GM12878 (cell line): ENCODE data around the gene MYO7A. TPM values are rescaled to one million over a fixed set of nuclear protein-coding genes. Genes with fewer than 3 reads are reported as not detected.
A peak's percentile ranks its signal among the peaks of the same experiment; 100 is the strongest.

Source experiments
- ATAC-seq: fragments of 200-7000 bp; cut with Tn5 transposase; 3 replicates; pipeline ENCODE4 v1.9.1; 2020; ENCODE audit warnings: mild to moderate bottlenecking, moderate library complexity
- BruUV-seq: library from RNA; stranded (reverse); fragments of 400-500 nt; replicated peaks from 2 replicates; lab custom pipeline; 2021; lab: Mats Ljungman, UMichigan
- CTCF ChIA-PET: fragments of 300-600 bp; sonication (Branson Sonifier 250); formaldehyde crosslinking; extraction: SDS; loops from one replicate; lab custom pipeline; 2021; ENCODE audit warnings: inconsistent platforms; lab: Yijun Ruan, JAX
- POLR2A ChIA-PET: fragments of 350-600 bp; formaldehyde crosslinking; extraction: SDS; loops from one replicate; lab custom pipeline; 2021; ENCODE audit warnings: inconsistent platforms; lab: Charles Lee
- RAD21 ChIA-PET: fragments of 300-600 bp; sonication (Branson Sonifier 250); formaldehyde crosslinking; loops from one replicate; lab custom pipeline; 2023; ENCODE audit warnings: antibody characterized with exemption; ENCODE audit not compliant: unreplicated experiment; lab: Charles Lee
- SMC1A ChIA-PET: fragments of 300-600 bp; sonication (Branson Sonifier 250); formaldehyde crosslinking; loops from one replicate; lab custom pipeline; 2023; ENCODE audit not compliant: unreplicated experiment, uncharacterized antibody; lab: Charles Lee
- DNase-seq: peaks from one replicate; pipeline ENCODE4 v3.0.0-alpha.2; 2011; ENCODE audit warnings: low read depth, low spot score
- FAIRE-seq: peaks from 3 replicates; lab custom pipeline; 2011; peaks lifted over from hg19 to GRCh38; lab: Jason Lieb, UNC
- H2AFZ ChIP-seq: 2 replicates; pipeline ENCODE4 v1.6.0; 2011; ENCODE audit warnings: low read depth, low read length, control low read depth; ENCODE audit not compliant: control insufficient read depth
- H3K27ac ChIP-seq: 2 replicates; pipeline ENCODE4 v1.5.1; 2011; ENCODE audit warnings: control low read depth; ENCODE audit not compliant: control insufficient read depth, insufficient read depth
- H3K27me3 ChIP-seq, 2 experiments: replicated peaks in 1 of 2; 2 replicates each; pipeline versions ENCODE4 v1.6.0 to v1.6.1; 2011; ENCODE audit warnings: low read length in 1 of 2; ENCODE audit not compliant: control insufficient read depth in 2 of 2, insufficient read depth in 2 of 2
- H3K36me3 ChIP-seq, 2 experiments: 2 replicates each; pipeline ENCODE4 v1.5.1; 2011; ENCODE audit warnings: low read length in 1 of 2; ENCODE audit not compliant: control insufficient read depth in 2 of 2, insufficient read depth in 2 of 2
- H3K4me1 ChIP-seq: 2 replicates; pipeline ENCODE4 v1.6.1; 2011; ENCODE audit warnings: mild to moderate bottlenecking, low read length, moderate library complexity, mixed read lengths; ENCODE audit not compliant: control insufficient read depth, insufficient read depth
- H3K4me2 ChIP-seq: 2 replicates; pipeline ENCODE4 v1.6.0; 2011; ENCODE audit warnings: control low read depth; ENCODE audit not compliant: control insufficient read depth, insufficient read depth
- H3K4me3 ChIP-seq: fragments of 200-600 bp; sonication (generic); 2 replicates; pipeline ENCODE4 v1.5.1; 2016
- H3K79me2 ChIP-seq: 2 replicates; pipeline ENCODE4 v1.6.0; 2011; ENCODE audit warnings: low read length; ENCODE audit not compliant: control insufficient read depth, insufficient read depth
- H3K9ac ChIP-seq: 2 replicates; pipeline ENCODE4 v1.8.0; 2011; ENCODE audit warnings: low read length, control low read depth, mixed read lengths; ENCODE audit not compliant: control insufficient read depth, insufficient read depth
- H3K9me3 ChIP-seq: replicated peaks from 3 replicates; pipeline ENCODE4 v1.5.1; 2011; ENCODE audit warnings: mild to moderate bottlenecking, low read length; ENCODE audit not compliant: control insufficient read depth, insufficient read depth
- H4K20me1 ChIP-seq: 2 replicates; pipeline ENCODE4 v1.6.0; 2011; ENCODE audit not compliant: control insufficient read depth, insufficient read depth
- BACH1 ChIP-seq: fragments of 450-650 bp; IDR thresholded peaks from 2 replicates; pipeline ENCODE4 v1.6.1; 2017; ENCODE audit warnings: mild to moderate bottlenecking, borderline replicate concordance
- BHLHE40 ChIP-seq, 2 experiments: fragments of 450-650 bp in 1 of 2; IDR thresholded peaks; 2 replicates each; pipeline ENCODE4 v1.6.1; 2011 to 2017; ENCODE audit warnings: low read depth in 2 of 2, borderline replicate concordance in 1 of 2, improper control_type of control experiment in 1 of 2, low read length in 1 of 2, mild to moderate bottlenecking in 1 of 2
- CBFB ChIP-seq: IDR thresholded peaks from 2 replicates; pipeline ENCODE4 v1.6.1; 2016; ENCODE audit warnings: antibody characterized with exemption, low read depth
- CBX3 ChIP-seq: fragments of 200-600 bp; sonication (generic); IDR thresholded peaks from 2 replicates; pipeline ENCODE4 v1.6.1; 2016; ENCODE audit warnings: low read depth, borderline replicate concordance
- CEBPB ChIP-seq, 2 experiments: fragments of 150-350 bp in 1 of 2; IDR thresholded peaks; 2 replicates each; pipeline ENCODE4 v1.6.1; 2012 to 2014; ENCODE audit warnings: low read depth in 2 of 2, low read length in 2 of 2, borderline replicate concordance in 1 of 2, inconsistent platforms in 1 of 2
- CHD1 ChIP-seq: IDR thresholded peaks from 2 replicates; pipeline ENCODE4 v1.6.1; 2012; ENCODE audit warnings: low read depth, low read length, improper control_type of control experiment
- CTCF ChIP-seq, 3 experiments: IDR thresholded peaks in 2 of 3; conservative IDR thresholded peaks in 1 of 3; 2 replicates each; pipeline ENCODE4 v1.5.1; 2011; ENCODE audit warnings: low read depth in 3 of 3, low read length in 3 of 3, mild to moderate bottlenecking in 3 of 3, control low read depth in 2 of 3, moderate library complexity in 2 of 3, inconsistent platforms in 1 of 3, mixed read lengths in 1 of 3; ENCODE audit not compliant: control insufficient read depth in 2 of 3, insufficient read depth in 1 of 3; ENCODE audit errors: extremely low read depth in 1 of 3
- E2F4 ChIP-seq: IDR thresholded peaks from 2 replicates; pipeline ENCODE4 v1.6.1; 2012; ENCODE audit warnings: low read depth, low read length, improper control_type of control experiment
- ESRRA ChIP-seq: IDR thresholded peaks from 2 replicates; pipeline ENCODE4 v1.6.1; 2012; ENCODE audit warnings: mild to moderate bottlenecking, low read length, improper control_type of control experiment
- IKZF1 ChIP-seq: fragments of 450-650 bp; conservative IDR thresholded peaks from 2 replicates; pipeline ENCODE4 v1.6.1; 2017; ENCODE audit warnings: antibody characterized with exemption, mild to moderate bottlenecking
- MEF2B ChIP-seq: fragments of 450-650 bp; IDR thresholded peaks from 2 replicates; pipeline ENCODE4 v1.6.1; 2018; ENCODE audit warnings: mild to moderate bottlenecking, moderate library complexity; ENCODE audit not compliant: partially characterized antibody, poor library complexity, severe bottlenecking
- RAD21 ChIP-seq: IDR thresholded peaks from 2 replicates; pipeline ENCODE4 v1.6.1; 2011; ENCODE audit warnings: mild to moderate bottlenecking, low read depth, low read length, moderate library complexity; ENCODE audit not compliant: insufficient read depth
- RUNX3 ChIP-seq: IDR thresholded peaks from 2 replicates; pipeline ENCODE4 v1.6.1; 2012; ENCODE audit warnings: low read length, inconsistent platforms
- SMARCA5 ChIP-seq: fragments of 450-650 bp; IDR thresholded peaks from 2 replicates; pipeline ENCODE4 v1.6.1; 2017; ENCODE audit warnings: mild to moderate bottlenecking
- SMC3 ChIP-seq: IDR thresholded peaks from 2 replicates; pipeline ENCODE4 v1.6.1; 2011; ENCODE audit warnings: low read length, improper control_type of control experiment, borderline replicate concordance
- TARDBP ChIP-seq: IDR thresholded peaks from 2 replicates; pipeline ENCODE4 v1.6.1; 2016; ENCODE audit warnings: borderline replicate concordance
- YY1 ChIP-seq: IDR thresholded peaks from 2 replicates; pipeline ENCODE4 v1.6.1; 2011; ENCODE audit warnings: low read depth, mild to moderate bottlenecking, low read length
- ZNF274 ChIP-seq: IDR thresholded peaks from one replicate; pipeline ENCODE4 v1.8.0; 2011; ENCODE audit not compliant: insufficient read length, insufficient read depth
- ZNF384 ChIP-seq: IDR thresholded peaks from 2 replicates; pipeline ENCODE4 v1.6.1; 2012; ENCODE audit warnings: low read depth, mild to moderate bottlenecking, low read length, improper control_type of control experiment, borderline replicate concordance
- WGBS: methylation state at CpG from one replicate; pipeline ENCODE4 v1.1.6; 2016; ENCODE audit warnings: low lambda C conversion rate; ENCODE audit not compliant: insufficient replicate concordance, insufficient coverage; ENCODE audit errors: missing lambda C conversion rate; 5-methylcytosine and 5-hydroxymethylcytosine counted together
- in situ Hi-C: fragments of 300-500 bp; cut with MboI; formaldehyde crosslinking; loops from 9 replicates; pipeline ENCODE4 v1.14.3; 2018; ENCODE audit warnings: mixed read lengths
- intact Hi-C: fragments of 100-400 bp; cut with micrococcal nuclease; formaldehyde crosslinking; loops from one replicate; pipeline ENCODE4 v1.14.2; 2022; ENCODE audit not compliant: unreplicated experiment
- polyA plus RNA-seq, 11 experiments: library from polyadenylated mRNA; depleted of rRNA in 4 of 11; unstranded in 6 of 11; stranded (reverse) in 5 of 11; fragments of >200 nt; fragmentation: Nextera tagmentation in 4 of 11; fragmentation: Illumina TruSeq in 1 of 11; extraction: Ambion mirVana in 4 of 11; extraction: Trizol in 1 of 11; gene quantifications; 1 replicate in 1 of 11; 2 replicates in 10 of 11; pipeline versions ENCODE4 v1.2.1 to v1.2.3, GENCODE V29; 2011 to 2016; ENCODE audit warnings: inconsistent platforms in 2 of 11, missing spikeins in 2 of 11, low read depth in 1 of 11
- total RNA-seq, 4 experiments: library from RNA; depleted of rRNA in 3 of 4; stranded (reverse); fragments of >200 nt in 3 of 4; fragmentation: Illumina TruSeq in 1 of 4; extraction: Trizol in 1 of 4; gene quantifications; 2 replicates each; pipeline versions ENCODE4 v1.2.1 to v1.2.3, GENCODE V29; 2013 to 2021

MYO7A gene
- total and polyA plus RNA-seq, 10 of the 15 experiments (the other 5 are each of a cell fraction or from before 2014, with no cell fraction given), result 0.01 to 0.21 (median 0.04) TPM; not detected in 6

GRCh38 chr11:77091146-77091940 is 36.7 kb upstream of the MYO7A start:
- Histone ChIP-seq H3K4me1 (no peaks in the 10 kb centered on the region), H3K4me3 (no peak overlapping the region), H3K27me3 (no peaks in the 10 kb centered on the region), H3K9me3 (no peaks in the 10 kb centered on the region), H2AFZ (no peak overlapping the region), H4K20me1 (no peaks in the 10 kb centered on the region), H3K4me2 (no peak overlapping the region), H3K9ac (no peak overlapping the region), H3K79me2 (no peaks in the 10 kb centered on the region), H3K27ac (no peak overlapping the region), H3K36me3 (no peaks in the 10 kb centered on the region)
- RAD21 ChIA-PET, result interaction anchor here (0.6 to 5.9 kb wide), 24 partner anchors 9 to 457 kb away, joined by 3 to 84 read pairs (median 3); no protein-coding TSS in a partner anchor
- SMC1A ChIA-PET, result interaction anchor here (0.6 to 3.6 kb wide), 22 partner anchors 10 to 457 kb away, joined by 3 to 41 read pairs (median 4); no protein-coding TSS in a partner anchor
- no TSS peak for BruUV-seq
- CTCF ChIA-PET, result interaction anchor here (0.6 to 5.4 kb wide), 39 partner anchors 9 to 1812 kb away, joined by 3 to 146 read pairs (median 5); partner anchors contain the start of genes CAPN5 and OMP
- no peak for DNase-seq
- FAIRE-seq, result peak; percentile 76
- POLR2A ChIA-PET, result interaction anchor here (0.5 to 0.6 kb wide), 3 partner anchors 44 to 167 kb away, joined by 3 to 4 read pairs (median 3); no protein-coding TSS in a partner anchor
- ATAC-seq, result peak; percentile 97
- WGBS, result 11% methylated on average over 9 of the region's 9 CpGs
- in situ Hi-C loops (loop anchor here (5.0 kb wide), 1 partner anchor 44 kb away; no protein-coding TSS in a partner anchor), intact Hi-C loops (loop anchor here (1.0 kb wide), 3 partner anchors 44 to 281 kb away; no protein-coding TSS in a partner anchor)
- TF ChIP-seq BACH1 (no peak), CTCF (IDR thresholded peaks at IDR 0.05 in 2 of 3, conservative IDR thresholded peaks at IDR 0.05 in 1 of 3; ENCODE audit: control insufficient read depth in 2 of 3, extremely low read depth in 1 of 3, insufficient read depth in 1 of 3, low read depth in 3 of 3, low read length in 3 of 3) (peak; percentile 96 to 98 (median 97)), ESRRA (no peak), CBFB (peak; percentile 54; the same call in 1 of the 2 replicates), IKZF1 (0 out of 2 replicates have a peak, but pooled peaks have one; percentile 23), MEF2B (no peak), CBX3 (no peak), BHLHE40 (IDR thresholded peaks at IDR 0.05; ENCODE audit: borderline replicate concordance in 1 of 2, low read depth in 2 of 2, low read length in 1 of 2) (0 out of 4 replicates have a peak, but pooled peaks of 1 of the 2 experiments have one; percentile 44), SMARCA5 (peak; percentile 89), ZNF384 (peak; percentile 53; the same call in 1 of the 2 replicates), SMC3 (peak; percentile 97), CEBPB (IDR thresholded peaks at IDR 0.05; ENCODE audit: borderline replicate concordance in 1 of 2, low read depth in 2 of 2, low read length in 2 of 2) (no peak), RUNX3 (peak; percentile 78), CHD1 (no peak), YY1 (peak; percentile 81), E2F4 (no peak), TARDBP (no peak), ZNF274 (no peak), RAD21 (peak; percentile 95)
